Measurements from ENCODE around the gene PLXNA4. TPM values are rescaled to one million over a fixed set of nuclear protein-coding genes. Genes with fewer than 3 reads are reported as not detected.

Gene PLXNA4
- total and polyA plus RNA-seq, 2 donors (not counting 1 experiment from before 2014, with no cell fraction given), result not detected

GRCh38 chr7:132482866-132483265 is 93.4 kb downstream of the PLXNA4 start:
- no peaks in the 10 kb centered on the region for H3K9me3 Mint-ChIP-seq (ENCODE audit: insufficient read depth)
- H3K27ac ChIP-seq (ENCODE audit: low read length in 2 of 2), result no peak overlapping the region
- ChIA-PET CTCF (no interaction called here), POLR2A (no interaction called here)
- no peaks in the 10 kb centered on the region for H3K4me1 ChIP-seq (ENCODE audit: control insufficient read depth in 2 of 2, insufficient read depth in 2 of 2, low read length in 2 of 2)
- H3K4me3 Mint-ChIP-seq, result no peak overlapping the region
- no peak overlapping the region for H3K4me2 ChIP-seq (replicated peaks; ENCODE audit: low read depth, low read length, poor library complexity, severe bottlenecking)
- no peaks in the 10 kb centered on the region for H3K36me3 ChIP-seq (replicated peaks in 1 of 2; ENCODE audit: control extremely low read depth in 1 of 2, control insufficient read depth in 1 of 2, extremely low read depth in 1 of 2, insufficient read depth in 2 of 2, low read length in 1 of 2)
- no peak overlapping the region for H3K9ac ChIP-seq (ENCODE audit: low read length)
- no peak overlapping the region for H3K4me3 ChIP-seq (ENCODE audit: control extremely low read depth in 1 of 5, extremely low read depth in 1 of 5, insufficient read depth in 1 of 5, low read depth in 2 of 5, low read length in 4 of 5)
- ATAC-seq (ENCODE audit: low read depth), result no peak
- no peak overlapping the region for H3K27ac Mint-ChIP-seq
- no peaks in the 10 kb centered on the region for H3K4me1 Mint-ChIP-seq
- H3K27me3 Mint-ChIP-seq, result peaks cover 8% of the 10 kb centered on the region
- H2AFZ ChIP-seq (ENCODE audit: insufficient read depth, low read depth, low read length, poor library complexity, severe bottlenecking), result no peak overlapping the region
- intact Hi-C loops (cut with micrococcal nuclease), result no loop called here
- TF ChIP-seq EZH2 (IDR thresholded peaks at IDR 0.05; ENCODE audit: borderline replicate concordance, insufficient read depth, low read depth, low read length, poor library complexity, severe bottlenecking), result no peak
- no peak for TF ChIP-seq CTCF (IDR thresholded peaks at IDR 0.05)
- no peaks in the 10 kb centered on the region for H4K20me1 ChIP-seq (ENCODE audit: control insufficient read depth, insufficient read depth, low read length, poor library complexity, severe bottlenecking)
- no peak for DNase-seq
- no peaks in the 10 kb centered on the region for H3K27me3 ChIP-seq (replicated peaks in 1 of 4; ENCODE audit: control extremely low read depth in 1 of 4, control insufficient read depth in 3 of 4, insufficient read depth in 4 of 4, low read length in 3 of 4)
- H3K9me3 ChIP-seq (ENCODE audit: control extremely low read depth in 1 of 3, control insufficient read depth in 2 of 3, insufficient read depth in 1 of 3, low read length in 2 of 3), result no peaks in the 10 kb centered on the region
- no peaks in the 10 kb centered on the region for H3K79me2 ChIP-seq (ENCODE audit: control insufficient read depth, insufficient read depth, low read length)
- WGBS (ENCODE audit: insufficient coverage), result 85% methylated on average over 8 of the region's 8 CpGs

- intact Hi-C loops (cut with micrococcal nuclease), result no loop called here
- TF ChIP-seq EZH2 (IDR thresholded peaks at IDR 0.05; ENCODE audit: borderline replicate concordance, insufficient read depth, low read depth, low read length, poor library complexity, severe bottlenecking), result no peak
- no peak for TF ChIP-seq CTCF (IDR thresholded peaks at IDR 0.05)
- POLR2A ChIA-PET, result no interaction called here
Measured at GRCh38 chr7:132480534-132480933, 95.7 kb downstream of the PLXNA4 start.

More at GRCh38 chr7:132480534-132480933, 95.7 kb downstream of the PLXNA4 start:
- Mint-ChIP-seq H3K4me1 (no peaks in the 10 kb centered on the region), H3K27me3 (peaks cover 14% of the 10 kb centered on the region), H3K4me3 (no peak overlapping the region), H3K9me3 (ENCODE audit: insufficient read depth) (no peaks in the 10 kb centered on the region), H3K27ac (no peak overlapping the region)
- CTCF ChIA-PET, result no interaction called here
- ATAC-seq (ENCODE audit: low read depth) (no peak), DNase-seq (no peak)
- Histone ChIP-seq H3K9me3 (ENCODE audit: control extremely low read depth in 1 of 3, control insufficient read depth in 2 of 3, insufficient read depth in 1 of 3, low read length in 2 of 3) (peaks cover 0 to 4% (median 0%) of the 10 kb centered on the region in 3 donors), H3K9ac (ENCODE audit: low read length) (no peak overlapping the region), H3K4me2 (replicated peaks; ENCODE audit: low read depth, low read length, poor library complexity, severe bottlenecking) (no peak overlapping the region), H3K4me1 (ENCODE audit: control insufficient read depth in 2 of 2, insufficient read depth in 2 of 2, low read length in 2 of 2) (no peaks in the 10 kb centered on the region), H3K4me3 (ENCODE audit: control extremely low read depth in 1 of 5, extremely low read depth in 1 of 5, insufficient read depth in 1 of 5, low read depth in 2 of 5, low read length in 4 of 5) (no peak overlapping the region), H3K79me2 (ENCODE audit: control insufficient read depth, insufficient read depth, low read length) (no peaks in the 10 kb centered on the region), H3K27me3 (replicated peaks in 1 of 4; ENCODE audit: control extremely low read depth in 1 of 4, control insufficient read depth in 3 of 4, insufficient read depth in 4 of 4, low read length in 3 of 4) (peaks cover 0 to 8% (median 0%) of the 10 kb centered on the region in 4 experiments), H4K20me1 (ENCODE audit: control insufficient read depth, insufficient read depth, low read length, poor library complexity, severe bottlenecking) (no peaks in the 10 kb centered on the region), H3K27ac (ENCODE audit: low read length in 2 of 2) (no peak overlapping the region), H3K36me3 (replicated peaks in 1 of 2; ENCODE audit: control extremely low read depth in 1 of 2, control insufficient read depth in 1 of 2, extremely low read depth in 1 of 2, insufficient read depth in 2 of 2, low read length in 1 of 2) (no peaks in the 10 kb centered on the region), H2AFZ (ENCODE audit: insufficient read depth, low read depth, low read length, poor library complexity, severe bottlenecking) (no peak overlapping the region)
- 90% methylated on average over 7 of the region's 9 CpGs for WGBS (ENCODE audit: insufficient coverage)

All from B cell (primary cell).